Activated T-helper 2 cell treated with anti-CD3 and anti-CD28 coated beads, Interferon-gamma antibody, Interleukin-2, Interleukin-4, amounts not matched to agents 10 μg/mL and 5 μg/mL and 100 μg/mL, durations not matched to agents 14 hours and 24 hours and 36 hours (primary cell): ENCODE data around the gene RBM19. TPM values are rescaled to one million over a fixed set of nuclear protein-coding genes. Genes with fewer than 3 reads are reported as not detected.
"Not testable (repeated sequence)": the region's sequence is repeated elsewhere in the genome, so short reads cannot be mapped to it uniquely, and the experiment has no call there.

Source experiments
- DNase-seq: peaks from one replicate; pipeline ENCODE4 v3.0.0; 2021; ENCODE audit warnings: low spot score
- H3K27ac Mint-ChIP-seq: one replicate; pipeline ENCODE4 v1.8.0; 2021; ENCODE audit warnings: mixed read lengths
- H3K27me3 Mint-ChIP-seq: one replicate; pipeline ENCODE4 v1.8.0; 2021; ENCODE audit warnings: low read depth, mixed read lengths
- H3K36me3 Mint-ChIP-seq: one replicate; pipeline ENCODE4 v1.8.0; 2021; ENCODE audit warnings: low read depth, mixed read lengths
- H3K4me1 Mint-ChIP-seq: one replicate; pipeline ENCODE4 v1.8.0; 2021; ENCODE audit warnings: low read depth, mixed read lengths
- H3K4me3 Mint-ChIP-seq: one replicate; pipeline ENCODE4 v1.8.0; 2021; ENCODE audit warnings: low read depth, mild to moderate bottlenecking, moderate library complexity, mixed read lengths
- H3K9me3 Mint-ChIP-seq: one replicate; pipeline ENCODE4 v1.8.0; 2021; ENCODE audit warnings: mixed read lengths
- intact Hi-C: fragments of 100-400 bp; cut with micrococcal nuclease; formaldehyde crosslinking; loops from one replicate; pipeline ENCODE4 v1.15.1; 2023
- total RNA-seq: library from RNA; stranded (reverse); gene quantifications from 2 replicates; pipeline ENCODE4 v1.2.3, GENCODE V29; 2022

Gene RBM19
- total RNA-seq, result 89.6 and 96.8 TPM in 2 replicates

GRCh38 chr12:113965951-113966797 lies at the start of gene RBM19:
RBM19 (minus strand) TSS chr12:113966325; CDS start chr12:113966227, 98 bp downstream.
- peaks cover 48% of the 10 kb centered on the region for H3K4me1 Mint-ChIP-seq
- peaks cover 38% of the 10 kb centered on the region for H3K36me3 Mint-ChIP-seq
- H3K27ac Mint-ChIP-seq, result peak within 1 kb of the TSS; percentile 100
- H3K4me3 Mint-ChIP-seq, result peak within 1 kb of the TSS; percentile 100
- intact Hi-C loops, result loop anchor here (1.0 to 10.0 kb wide), 3 partner anchors 542 to 761 kb away; partner anchors contain the start of gene SLC8B1
- peak; percentile 95 for DNase-seq
- no peaks in the 10 kb centered on the region for H3K9me3 Mint-ChIP-seq
- peaks cover 2% of the 10 kb centered on the region for H3K27me3 Mint-ChIP-seq

GRCh38 chr12:114015851-114016250 lies 49.7 kb upstream of the RBM19 start:
- Mint-ChIP-seq H3K27ac (no peak overlapping the region), H3K27me3 (peaks cover 2% of the 10 kb centered on the region)

GRCh38 chr12:114013575-114014345 lies 47.6 kb upstream of the RBM19 start:
- no peaks in the 10 kb centered on the region for H3K9me3 Mint-ChIP-seq
- intact Hi-C loops, result no loop called here
- no peak overlapping the region for H3K27ac Mint-ChIP-seq
- no peak overlapping the region for H3K4me3 Mint-ChIP-seq
- no peak for DNase-seq
- no peaks in the 10 kb centered on the region for H3K36me3 Mint-ChIP-seq
- H3K4me1 Mint-ChIP-seq, result no peaks in the 10 kb centered on the region
- H3K27me3 Mint-ChIP-seq, result no peaks in the 10 kb centered on the region

More at GRCh38 chr12:114015851-114016250, 49.7 kb upstream of the RBM19 start:
- Mint-ChIP-seq H3K4me1 (no peaks in the 10 kb centered on the region), H3K36me3 (no peaks in the 10 kb centered on the region), H3K4me3 (no peak overlapping the region), H3K9me3 (no peaks in the 10 kb centered on the region)
- DNase-seq, result no peak
- intact Hi-C loops, result no loop called here

- H3K36me3 Mint-ChIP-seq, result no peaks in the 10 kb centered on the region
- intact Hi-C loops, result no loop called here
- H3K27ac Mint-ChIP-seq, result no peak overlapping the region
- DNase-seq, result no peak
- no peaks in the 10 kb centered on the region for H3K4me1 Mint-ChIP-seq
- H3K4me3 Mint-ChIP-seq, result no peak overlapping the region
- no peaks in the 10 kb centered on the region for H3K27me3 Mint-ChIP-seq
- H3K9me3 Mint-ChIP-seq, result no peaks in the 10 kb centered on the region
These were observed 46.8 kb upstream of the RBM19 start for GRCh38 chr12:114012744-114013431.

- Mint-ChIP-seq H3K4me1 (no peaks in the 10 kb centered on the region), H3K4me3 (no peak overlapping the region), H3K36me3 (no peaks in the 10 kb centered on the region), H3K27ac (no peak overlapping the region), H3K27me3 (no peaks in the 10 kb centered on the region), H3K9me3 (no peaks in the 10 kb centered on the region)
- intact Hi-C loops, result no loop called here
- no peak for DNase-seq
These were observed 45.6 kb upstream of the RBM19 start for GRCh38 chr12:114011711-114012110.

GRCh38 chr12:114006482-114007425 lies 40.6 kb upstream of the RBM19 start:
- H3K27ac Mint-ChIP-seq, result no peak overlapping the region
- H3K4me3 Mint-ChIP-seq, result no peak overlapping the region
- H3K9me3 Mint-ChIP-seq, result no peaks in the 10 kb centered on the region
- DNase-seq, result no peak
- no peaks in the 10 kb centered on the region for H3K4me1 Mint-ChIP-seq
- intact Hi-C loops, result no loop called here
- no peaks in the 10 kb centered on the region for H3K27me3 Mint-ChIP-seq
- no peaks in the 10 kb centered on the region for H3K36me3 Mint-ChIP-seq

GRCh38 chr12:114004402-114004801 lies 38.3 kb upstream of the RBM19 start:
- Mint-ChIP-seq H3K27ac (no peak overlapping the region), H3K4me3 (no peak overlapping the region), H3K4me1 (no peaks in the 10 kb centered on the region), H3K36me3 (no peaks in the 10 kb centered on the region), H3K27me3 (no peaks in the 10 kb centered on the region), H3K9me3 (no peaks in the 10 kb centered on the region)
- intact Hi-C loops, result no loop called here
- no peak for DNase-seq

- no peaks in the 10 kb centered on the region for H3K36me3 Mint-ChIP-seq
- no peaks in the 10 kb centered on the region for H3K9me3 Mint-ChIP-seq
- intact Hi-C loops, result no loop called here
- DNase-seq, result no peak
- no peak overlapping the region for H3K4me3 Mint-ChIP-seq
- H3K4me1 Mint-ChIP-seq, result no peaks in the 10 kb centered on the region
- H3K27ac Mint-ChIP-seq, result no peak overlapping the region
- no peaks in the 10 kb centered on the region for H3K27me3 Mint-ChIP-seq
These were observed 37.2 kb upstream of the RBM19 start for GRCh38 chr12:114003286-114003685.

GRCh38 chr12:114001511-114002340 lies 35.6 kb upstream of the RBM19 start:
- no peak overlapping the region for H3K4me3 Mint-ChIP-seq
- H3K4me1 Mint-ChIP-seq, result no peaks in the 10 kb centered on the region
- intact Hi-C loops, result no loop called here
- no peak overlapping the region for H3K27ac Mint-ChIP-seq
- DNase-seq, result no peak
- no peaks in the 10 kb centered on the region for H3K9me3 Mint-ChIP-seq
- H3K36me3 Mint-ChIP-seq, result no peaks in the 10 kb centered on the region
- H3K27me3 Mint-ChIP-seq, result no peaks in the 10 kb centered on the region

GRCh38 chr12:114000861-114001260 lies 34.7 kb upstream of the RBM19 start:
- Mint-ChIP-seq H3K4me3 (no peak overlapping the region), H3K9me3 (no peaks in the 10 kb centered on the region), H3K27me3 (no peaks in the 10 kb centered on the region), H3K27ac (no peak overlapping the region), H3K36me3 (no peaks in the 10 kb centered on the region), H3K4me1 (no peaks in the 10 kb centered on the region)
- intact Hi-C loops, result no loop called here
- no peak for DNase-seq

GRCh38 chr12:114000261-114000660 lies 34.1 kb upstream of the RBM19 start:
- H3K9me3 Mint-ChIP-seq, H3K4me3 Mint-ChIP-seq, H3K36me3 Mint-ChIP-seq, H3K27ac Mint-ChIP-seq, DNase-seq, H3K4me1 Mint-ChIP-seq, H3K27me3 Mint-ChIP-seq, intact Hi-C loops: not testable (repeated sequence)
